Sigmoid colon (tissue), 4 donors: ENCODE results near the gene PRPF40A.

Experiments used
- CTCF ChIP-seq, 4 experiments: fragments of 450-650 bp in 3 of 4; fragments of 200-600 bp in 1 of 4; IDR thresholded peaks; one replicate each; pipeline ENCODE4 v1.5.1; 2016 to 2019; ENCODE audit warnings: antibody characterized with exemption in 4 of 4, mild to moderate bottlenecking in 3 of 4, moderate library complexity in 2 of 4
- POLR2AphosphoS5 ChIP-seq, 4 donors: sonication (generic); formaldehyde crosslinking; IDR thresholded peaks; one replicate each; pipeline ENCODE4 v1.6.1; 2017; ENCODE audit warnings: antibody characterized with exemption in 4 of 4

- TF ChIP-seq POLR2AphosphoS5 (IDR thresholded peaks at IDR 0.05) (peak in 3 of 4 donors; percentile 38 to 54 (median 39)), CTCF (IDR thresholded peaks at IDR 0.05) (no peak)
These were observed 44.9 kb upstream of the PRPF40A start for GRCh38 chr2:152762202-152762601.
